Medulla oblongata (tissue), 1 donor: ENCODE measurements around the gene ADAMTS14.
"Not testable (repeated sequence)": the region's sequence is repeated elsewhere in the genome, so short reads cannot be mapped to it uniquely, and the experiment has no call there.

Experiments used
- DNase-seq: peaks from one replicate; pipeline ENCODE4 v3.0.0-alpha.2; 2015; ENCODE audit errors: extremely low spot score

Gene ADAMTS14

GRCh38 chr10:70770516-70770915 lies 98.2 kb downstream of the ADAMTS14 start:
- DNase-seq, result not testable (repeated sequence)

- DNase-seq, result no peak
These were observed 99.2 kb downstream of the ADAMTS14 start for GRCh38 chr10:70771311-70772194.

DNA sequence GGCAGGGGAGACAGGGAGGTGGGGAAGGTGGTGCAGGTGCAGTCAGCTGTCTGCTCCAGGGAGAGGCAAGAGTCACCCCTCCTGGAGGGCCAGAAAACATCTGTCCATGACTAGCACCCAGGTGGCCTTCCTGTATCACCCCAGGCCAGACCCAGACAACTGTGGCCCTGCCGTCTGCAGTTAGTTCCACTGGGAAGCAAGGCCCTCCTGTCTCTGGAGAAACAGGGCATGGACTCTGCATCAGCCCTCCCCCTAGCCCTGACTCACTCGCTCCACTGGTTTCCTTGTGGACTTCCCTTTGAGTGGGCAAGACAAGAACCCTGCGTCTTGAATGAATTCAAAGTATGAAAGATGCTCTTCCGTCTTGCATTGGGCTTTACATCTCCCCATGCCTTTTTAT lies 100.3 kb downstream of the ADAMTS14 start:
- DNase-seq, result no peak

DNA sequence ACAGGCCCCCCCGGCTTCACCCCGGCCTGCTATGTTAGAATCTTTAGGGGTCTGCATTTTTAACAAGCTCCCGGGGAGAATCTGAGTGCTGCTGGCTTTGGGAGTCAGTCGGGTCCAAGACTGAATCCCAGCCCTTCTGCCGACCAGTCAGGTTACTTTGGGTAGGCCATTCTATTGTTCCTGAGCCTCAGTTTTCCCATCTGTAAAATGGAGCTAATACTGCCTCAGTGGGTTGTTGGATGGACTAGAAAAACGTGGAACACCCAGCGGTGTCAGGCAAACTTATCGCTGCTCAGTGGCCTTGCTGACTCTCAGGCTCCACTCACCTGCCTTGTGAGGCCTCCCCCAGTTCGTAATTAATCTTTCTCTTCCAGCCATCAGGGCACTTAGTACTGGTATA lies 101.2 kb downstream of the ADAMTS14 start:
- no peak for DNase-seq

GRCh38 chr10:70773965-70774809 lies 101.9 kb downstream of the ADAMTS14 start:
- DNase-seq, result no peak

GRCh38 chr10:70774810-70775678 lies 102.7 kb downstream of the ADAMTS14 start:
- no peak for DNase-seq

DNA sequence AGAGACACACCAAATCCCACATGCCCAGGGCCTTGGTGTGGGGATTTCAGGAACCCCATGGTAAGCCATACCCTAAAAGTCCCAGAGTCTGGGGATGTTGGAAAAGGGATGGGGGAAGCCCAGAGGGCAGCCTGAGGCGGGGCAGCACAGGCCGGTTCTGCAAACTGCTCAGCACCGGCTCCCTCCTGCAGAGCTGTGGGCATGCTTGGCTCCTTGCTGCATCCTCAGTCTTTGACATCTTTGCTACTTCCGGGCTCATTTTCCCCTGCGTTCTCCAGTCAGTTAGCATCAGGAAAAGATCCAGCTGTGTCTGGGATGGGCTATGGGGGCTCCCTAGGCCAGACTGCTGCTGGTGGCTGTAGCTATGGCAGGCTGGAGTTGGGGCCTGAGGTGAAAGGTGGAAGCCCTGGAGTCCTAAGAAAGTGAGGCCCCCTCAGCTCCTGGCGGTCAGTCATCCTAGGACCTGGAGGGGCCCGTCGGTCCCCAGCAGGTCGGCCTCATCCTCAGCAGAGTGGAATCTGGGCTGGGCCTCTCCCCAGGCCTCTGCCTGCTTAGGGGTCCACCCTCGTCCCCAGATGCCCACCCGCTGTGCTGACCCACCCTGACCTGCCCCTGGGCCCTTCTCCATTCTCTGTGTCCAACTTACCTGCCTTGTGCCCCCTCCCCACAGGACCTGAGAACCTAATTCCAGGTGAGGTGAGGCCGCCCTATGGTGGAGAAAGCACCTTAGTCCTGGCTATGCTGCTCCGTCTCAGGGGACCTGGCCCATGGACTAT lies 103.6 kb downstream of the ADAMTS14 start:
- DNase-seq, result no peak

GRCh38 chr10:70776455-70777005 lies 104.2 kb downstream of the ADAMTS14 start:
- no peak for DNase-seq

GRCh38 chr10:70777063-70777875 lies 105.0 kb downstream of the ADAMTS14 start:
- no peak for DNase-seq

GRCh38 chr10:70778267-70778924 lies 106.1 kb downstream of the ADAMTS14 start:
- no peak for DNase-seq

DNA sequence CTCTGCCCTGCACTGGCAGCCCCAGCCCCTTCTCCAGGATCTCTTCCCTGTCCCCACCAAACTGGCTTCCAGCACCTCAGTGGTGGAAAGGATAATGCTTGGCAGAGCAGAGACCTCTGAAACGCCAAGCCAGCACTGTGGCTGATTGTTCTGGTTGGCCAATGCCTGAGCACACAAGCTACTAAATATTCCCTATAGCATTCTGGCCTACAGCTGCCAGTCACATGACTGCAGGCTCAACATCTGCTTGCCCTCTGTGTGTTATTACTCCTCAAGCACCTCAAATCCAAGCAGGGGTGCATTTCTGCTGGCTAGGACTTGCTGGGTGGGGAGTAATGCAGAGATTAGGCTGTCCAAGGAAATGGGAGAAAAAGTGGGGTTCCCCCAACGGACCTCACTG lies 106.8 kb downstream of the ADAMTS14 start:
- DNase-seq, result peak; percentile 33

- DNase-seq, result no peak
These were observed 107.4 kb downstream of the ADAMTS14 start for GRCh38 chr10:70779511-70780369.

- no peak for DNase-seq
These were observed 108.1 kb downstream of the ADAMTS14 start for GRCh38 chr10:70780370-70780760.

GRCh38 chr10:70780772-70781171 lies 108.5 kb downstream of the ADAMTS14 start:
- DNase-seq, result no peak

- DNase-seq, result no peak
These were observed 109.2 kb downstream of the ADAMTS14 start for GRCh38 chr10:70781461-70782051.

DNA sequence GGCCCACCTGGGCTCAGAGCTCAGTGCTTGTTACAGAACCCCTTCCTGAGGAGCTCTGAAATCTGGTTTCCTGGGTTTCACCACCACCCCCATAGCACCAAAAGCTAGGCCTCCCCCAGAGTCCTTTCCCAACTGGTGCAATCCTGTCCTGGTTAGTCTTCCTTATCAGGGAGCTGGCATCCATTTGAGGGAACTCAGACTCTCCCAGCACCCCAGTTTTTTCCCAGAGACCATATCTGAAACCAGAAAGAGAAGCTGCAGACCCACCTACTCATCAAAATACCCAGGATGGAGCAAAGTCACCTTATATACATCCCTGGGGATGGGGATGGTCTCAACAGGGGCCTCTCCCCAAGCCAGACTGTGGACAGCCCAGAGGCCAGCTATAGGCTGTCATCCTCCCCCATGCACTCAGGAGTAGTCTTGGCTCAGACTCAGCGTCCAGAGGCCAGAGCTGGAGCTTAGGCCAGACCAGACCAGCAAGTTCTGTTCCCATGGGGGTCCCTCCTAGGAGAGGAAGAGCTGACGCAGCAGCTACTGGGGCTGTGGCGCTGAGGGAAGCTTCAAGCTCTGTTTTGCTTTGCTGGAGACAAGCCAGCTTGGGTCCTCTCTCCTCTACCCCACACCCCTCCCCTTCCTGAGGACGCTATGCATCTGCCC lies 109.9 kb downstream of the ADAMTS14 start:
- no peak for DNase-seq
